GM23338 (cell line): Measurements from ENCODE around the gene TP53BP2.

ENCODE experiments used
- EZH2 ChIP-seq: fragments of 200-600 bp; sonication (generic); IDR thresholded peaks from one replicate; pipeline ENCODE4 v1.8.0; 2017; ENCODE audit warnings: antibody characterized with exemption, mild to moderate bottlenecking, low read depth; ENCODE audit not compliant: unreplicated experiment
- POLR2AphosphoS5 ChIP-seq: IDR thresholded peaks from 2 replicates; pipeline ENCODE4 v1.6.1; 2016; ENCODE audit warnings: antibody characterized with exemption, low read depth
- TF ChIP-seq, protein P1 (sequence below), 2 experiments: fragments of 200-600 bp in 1 of 2; sonication (generic) in 1 of 2; conservative IDR thresholded peaks; 2 replicates each; pipeline versions ENCODE4 v1.5.1 to v1.6.1; 2016 to 2017; ENCODE audit warnings: antibody characterized with exemption in 2 of 2, low read depth in 2 of 2, mild to moderate bottlenecking in 2 of 2, moderate library complexity in 1 of 2
- TF ChIP-seq, protein P2 (sequence below): IDR thresholded peaks from one replicate; pipeline ENCODE4 v1.6.1; 2018; ENCODE audit warnings: antibody characterized with exemption; ENCODE audit not compliant: unreplicated experiment
- TF ChIP-seq, protein P3 (sequence below): IDR thresholded peaks from 2 replicates; pipeline ENCODE4 v1.6.1; 2016; ENCODE audit warnings: antibody characterized with exemption

GRCh38 chr1:223842784-223843183, 3.0 kb downstream of the TP53BP2 start:
- TF ChIP-seq EZH2 (no peak), POLR2AphosphoS5 (no peak)
- TF ChIP-seq, protein P1, sequence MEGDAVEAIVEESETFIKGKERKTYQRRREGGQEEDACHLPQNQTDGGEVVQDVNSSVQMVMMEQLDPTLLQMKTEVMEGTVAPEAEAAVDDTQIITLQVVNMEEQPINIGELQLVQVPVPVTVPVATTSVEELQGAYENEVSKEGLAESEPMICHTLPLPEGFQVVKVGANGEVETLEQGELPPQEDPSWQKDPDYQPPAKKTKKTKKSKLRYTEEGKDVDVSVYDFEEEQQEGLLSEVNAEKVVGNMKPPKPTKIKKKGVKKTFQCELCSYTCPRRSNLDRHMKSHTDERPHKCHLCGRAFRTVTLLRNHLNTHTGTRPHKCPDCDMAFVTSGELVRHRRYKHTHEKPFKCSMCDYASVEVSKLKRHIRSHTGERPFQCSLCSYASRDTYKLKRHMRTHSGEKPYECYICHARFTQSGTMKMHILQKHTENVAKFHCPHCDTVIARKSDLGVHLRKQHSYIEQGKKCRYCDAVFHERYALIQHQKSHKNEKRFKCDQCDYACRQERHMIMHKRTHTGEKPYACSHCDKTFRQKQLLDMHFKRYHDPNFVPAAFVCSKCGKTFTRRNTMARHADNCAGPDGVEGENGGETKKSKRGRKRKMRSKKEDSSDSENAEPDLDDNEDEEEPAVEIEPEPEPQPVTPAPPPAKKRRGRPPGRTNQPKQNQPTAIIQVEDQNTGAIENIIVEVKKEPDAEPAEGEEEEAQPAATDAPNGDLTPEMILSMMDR (conservative IDR thresholded peaks at IDR 0.05; ENCODE audit: low read depth in 2 of 2) = no peak
- TF ChIP-seq, protein P2, sequence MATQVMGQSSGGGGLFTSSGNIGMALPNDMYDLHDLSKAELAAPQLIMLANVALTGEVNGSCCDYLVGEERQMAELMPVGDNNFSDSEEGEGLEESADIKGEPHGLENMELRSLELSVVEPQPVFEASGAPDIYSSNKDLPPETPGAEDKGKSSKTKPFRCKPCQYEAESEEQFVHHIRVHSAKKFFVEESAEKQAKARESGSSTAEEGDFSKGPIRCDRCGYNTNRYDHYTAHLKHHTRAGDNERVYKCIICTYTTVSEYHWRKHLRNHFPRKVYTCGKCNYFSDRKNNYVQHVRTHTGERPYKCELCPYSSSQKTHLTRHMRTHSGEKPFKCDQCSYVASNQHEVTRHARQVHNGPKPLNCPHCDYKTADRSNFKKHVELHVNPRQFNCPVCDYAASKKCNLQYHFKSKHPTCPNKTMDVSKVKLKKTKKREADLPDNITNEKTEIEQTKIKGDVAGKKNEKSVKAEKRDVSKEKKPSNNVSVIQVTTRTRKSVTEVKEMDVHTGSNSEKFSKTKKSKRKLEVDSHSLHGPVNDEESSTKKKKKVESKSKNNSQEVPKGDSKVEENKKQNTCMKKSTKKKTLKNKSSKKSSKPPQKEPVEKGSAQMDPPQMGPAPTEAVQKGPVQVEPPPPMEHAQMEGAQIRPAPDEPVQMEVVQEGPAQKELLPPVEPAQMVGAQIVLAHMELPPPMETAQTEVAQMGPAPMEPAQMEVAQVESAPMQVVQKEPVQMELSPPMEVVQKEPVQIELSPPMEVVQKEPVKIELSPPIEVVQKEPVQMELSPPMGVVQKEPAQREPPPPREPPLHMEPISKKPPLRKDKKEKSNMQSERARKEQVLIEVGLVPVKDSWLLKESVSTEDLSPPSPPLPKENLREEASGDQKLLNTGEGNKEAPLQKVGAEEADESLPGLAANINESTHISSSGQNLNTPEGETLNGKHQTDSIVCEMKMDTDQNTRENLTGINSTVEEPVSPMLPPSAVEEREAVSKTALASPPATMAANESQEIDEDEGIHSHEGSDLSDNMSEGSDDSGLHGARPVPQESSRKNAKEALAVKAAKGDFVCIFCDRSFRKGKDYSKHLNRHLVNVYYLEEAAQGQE = no peak
- TF ChIP-seq, protein P3, sequence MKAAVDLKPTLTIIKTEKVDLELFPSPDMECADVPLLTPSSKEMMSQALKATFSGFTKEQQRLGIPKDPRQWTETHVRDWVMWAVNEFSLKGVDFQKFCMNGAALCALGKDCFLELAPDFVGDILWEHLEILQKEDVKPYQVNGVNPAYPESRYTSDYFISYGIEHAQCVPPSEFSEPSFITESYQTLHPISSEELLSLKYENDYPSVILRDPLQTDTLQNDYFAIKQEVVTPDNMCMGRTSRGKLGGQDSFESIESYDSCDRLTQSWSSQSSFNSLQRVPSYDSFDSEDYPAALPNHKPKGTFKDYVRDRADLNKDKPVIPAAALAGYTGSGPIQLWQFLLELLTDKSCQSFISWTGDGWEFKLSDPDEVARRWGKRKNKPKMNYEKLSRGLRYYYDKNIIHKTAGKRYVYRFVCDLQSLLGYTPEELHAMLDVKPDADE = no peak
